CD4-positive, alpha-beta T cell (primary cell): ENCODE measurements around the gene MAP1LC3B2. TPM values are rescaled to one million over a fixed set of nuclear protein-coding genes. Genes with fewer than 3 reads are reported as not detected.

Experiments
- ATAC-seq: fragments of 200-7000 bp; cut with Tn5 transposase; one replicate; pipeline ENCODE4 v1.10.0; 2022; ENCODE audit warnings: mild to moderate bottlenecking; ENCODE audit not compliant: poor library complexity
- CTCF ChIA-PET: fragments of 350-600 bp; sonication (Branson Sonifier 250); formaldehyde crosslinking; loops from one replicate; lab custom pipeline; 2021; ENCODE audit warnings: antibody characterized with exemption, inconsistent platforms; lab: Charles Lee
- POLR2A ChIA-PET: fragments of 350-600 bp; sonication (Branson Sonifier 250); formaldehyde crosslinking; loops from one replicate; lab custom pipeline; 2021; ENCODE audit warnings: antibody characterized with exemption, inconsistent platforms; lab: Charles Lee
- DNase-seq, 14 experiments: peaks; one replicate each; pipeline ENCODE4 v3.0.0-alpha.2; 2013 to 2020; ENCODE audit warnings: mixed read lengths in 2 of 14
- H3K27ac ChIP-seq, 2 donors: one replicate each; pipeline versions ENCODE4 v1.5.1 to v1.7.0; 2013; ENCODE audit warnings: low read length in 2 of 2, low read depth in 1 of 2, mild to moderate bottlenecking in 1 of 2
- H3K27me3 ChIP-seq, 2 experiments: 1 replicate in 1 of 2; 2 replicates in 1 of 2; pipeline versions ENCODE4 v1.6.1 to v1.7.0; 2013; ENCODE audit warnings: low read length in 2 of 2, control low read depth in 1 of 2, mild to moderate bottlenecking in 1 of 2, moderate library complexity in 1 of 2; ENCODE audit not compliant: insufficient read depth in 2 of 2, control insufficient read depth in 1 of 2
- H3K36me3 ChIP-seq: one replicate; pipeline ENCODE4 v1.6.1; 2013; ENCODE audit warnings: low read length, control low read depth; ENCODE audit not compliant: insufficient read depth
- H3K4me1 ChIP-seq: one replicate; pipeline ENCODE4 v1.6.1; 2013; ENCODE audit warnings: low read length, control low read depth; ENCODE audit not compliant: insufficient read depth
- H3K4me3 ChIP-seq: one replicate; pipeline ENCODE4 v1.5.1; 2013; ENCODE audit warnings: mild to moderate bottlenecking, low read length, moderate library complexity
- H3K9me3 ChIP-seq, 2 experiments: 1 replicate in 1 of 2; 2 replicates in 1 of 2; pipeline versions ENCODE4 v1.6.1 to v1.7.0; 2013; ENCODE audit warnings: low read length in 2 of 2, mild to moderate bottlenecking in 2 of 2, control low read depth in 1 of 2, moderate library complexity in 1 of 2; ENCODE audit not compliant: control insufficient read depth in 1 of 2, insufficient read depth in 1 of 2
- H3K27ac Mint-ChIP-seq: one replicate; pipeline ENCODE4 v1.8.0; 2020; ENCODE audit warnings: mixed read lengths
- H3K27me3 Mint-ChIP-seq: one replicate; pipeline ENCODE4 v1.8.0; 2021; ENCODE audit warnings: mixed read lengths
- H3K36me3 Mint-ChIP-seq: one replicate; pipeline ENCODE4 v1.8.0; 2021; ENCODE audit warnings: low read depth, mixed read lengths
- H3K4me1 Mint-ChIP-seq: one replicate; pipeline ENCODE4 v1.8.0; 2021; ENCODE audit warnings: low read depth, mixed read lengths
- H3K4me3 Mint-ChIP-seq: one replicate; pipeline ENCODE4 v1.8.0; 2020; ENCODE audit warnings: mild to moderate bottlenecking, mixed read lengths
- H3K9me3 Mint-ChIP-seq: one replicate; pipeline ENCODE4 v1.8.0; 2020; ENCODE audit warnings: mixed read lengths
- CTCF ChIP-seq: fragments of 200-600 bp; IDR thresholded peaks from one replicate; pipeline ENCODE4 v1.8.0; 2022; ENCODE audit warnings: antibody characterized with exemption, mild to moderate bottlenecking
- intact Hi-C, 2 experiments: fragments of 100-400 bp; cut with DNase I in 1 of 2; cut with micrococcal nuclease in 1 of 2; formaldehyde crosslinking; loops; one replicate each; pipeline versions ENCODE4 v1.15.1 to v1.9.0; 2023 to 2025; cut with DNase I, micrococcal nuclease
- total RNA-seq, 174 experiments: library from RNA in 2 of 174; stranded (reverse) in 2 of 174; gene quantifications; one replicate each; pipeline ENCODE4 v1.2.3 and lab custom pipeline; 2021 to 2026

MAP1LC3B2 gene
- total RNA-seq, 2 experiments from 2014 or later: 1.5 to 2.1 TPM

GRCh38 chr12:116540622-116541152 is 18.5 kb upstream of the MAP1LC3B2 start:
- Mint-ChIP-seq H3K4me3 (no peak overlapping the region), H3K36me3 (no peaks in the 10 kb centered on the region), H3K27ac (no peak overlapping the region), H3K4me1 (no peaks in the 10 kb centered on the region), H3K9me3 (no peaks in the 10 kb centered on the region), H3K27me3 (no peaks in the 10 kb centered on the region)
- peaks cover 13% of the 10 kb centered on the region for H3K4me1 ChIP-seq
- TF ChIP-seq CTCF: no peak
- H3K9me3 ChIP-seq: no peaks in the 10 kb centered on the region
- H3K27ac ChIP-seq: no peak overlapping the region
- no peak overlapping the region for H3K4me3 ChIP-seq
- POLR2A ChIA-PET: no interaction called here
- intact Hi-C loops: no loop called here
- ATAC-seq: no peak
- no peak for DNase-seq
- H3K27me3 ChIP-seq: no peaks in the 10 kb centered on the region
- CTCF ChIA-PET: no interaction called here
- H3K36me3 ChIP-seq: no peaks in the 10 kb centered on the region

GRCh38 chr12:116541547-116542344 is 17.4 kb upstream of the MAP1LC3B2 start:
- CTCF ChIA-PET: no interaction called here
- Mint-ChIP-seq H3K4me1 (no peaks in the 10 kb centered on the region), H3K27ac (no peak overlapping the region), H3K9me3 (no peaks in the 10 kb centered on the region), H3K4me3 (no peak overlapping the region), H3K27me3 (no peaks in the 10 kb centered on the region), H3K36me3 (no peaks in the 10 kb centered on the region)
- no peaks in the 10 kb centered on the region for H3K36me3 ChIP-seq
- no peaks in the 10 kb centered on the region for H3K9me3 ChIP-seq
- intact Hi-C loops: loop anchor here in 1 of 2 experiments (2.0 kb wide), 1 partner anchor 15 kb away; no protein-coding TSS in a partner anchor
- TF ChIP-seq CTCF: no peak
- POLR2A ChIA-PET: no interaction called here
- ATAC-seq (no peak), DNase-seq (no peak)
- no peak overlapping the region for H3K27ac ChIP-seq
- H3K27me3 ChIP-seq: no peaks in the 10 kb centered on the region
- no peak overlapping the region for H3K4me3 ChIP-seq
- peaks cover 13% of the 10 kb centered on the region for H3K4me1 ChIP-seq

GRCh38 chr12:116542345-116542956 is 16.7 kb upstream of the MAP1LC3B2 start:
- intact Hi-C loops: loop anchor here in 1 of 2 experiments (2.0 kb wide), 1 partner anchor 16 kb away; no protein-coding TSS in a partner anchor
- ATAC-seq (no peak), DNase-seq (no peak)
- no peaks in the 10 kb centered on the region for H3K36me3 ChIP-seq
- H3K4me3 ChIP-seq: no peak overlapping the region
- H3K27me3 Mint-ChIP-seq: no peaks in the 10 kb centered on the region
- no peaks in the 10 kb centered on the region for H3K4me1 Mint-ChIP-seq
- H3K36me3 Mint-ChIP-seq: no peaks in the 10 kb centered on the region
- no peaks in the 10 kb centered on the region for H3K9me3 ChIP-seq
- H3K27ac ChIP-seq: no peak overlapping the region
- ChIA-PET CTCF (no interaction called here), POLR2A (no interaction called here)
- H3K27ac Mint-ChIP-seq: no peak overlapping the region
- H3K4me3 Mint-ChIP-seq: no peak overlapping the region
- H3K4me1 ChIP-seq: peaks cover 8% of the 10 kb centered on the region
- no peaks in the 10 kb centered on the region for H3K9me3 Mint-ChIP-seq
- H3K27me3 ChIP-seq: no peaks in the 10 kb centered on the region
- TF ChIP-seq CTCF: no peak
